Measurements from ENCODE around the gene CA5B. TPM values are rescaled to one million over a fixed set of nuclear protein-coding genes. Genes with fewer than 3 reads are reported as not detected.

The CA5B gene
- total RNA-seq, 2 experiments from 2014 or later: 14.1 to 14.4 TPM

GRCh38 chrX:15786915-15787314, 48.8 kb downstream of the CA5B start:
- Mint-ChIP-seq H3K9me3 (no peaks in the 10 kb centered on the region), H3K36me3 (ENCODE audit: low read depth) (no peaks in the 10 kb centered on the region), H3K27ac (no peak overlapping the region), H3K4me1 (ENCODE audit: low read depth) (peaks cover 3% of the 10 kb centered on the region), H3K27me3 (no peaks in the 10 kb centered on the region), H3K4me3 (no peak overlapping the region)
- ChIA-PET CTCF (no interaction called here), POLR2A (no interaction called here)
- intact Hi-C loops (cut with micrococcal nuclease): no loop called here
- DNase-seq (no peak), ATAC-seq (no peak)
- TF ChIP-seq, protein P1, sequence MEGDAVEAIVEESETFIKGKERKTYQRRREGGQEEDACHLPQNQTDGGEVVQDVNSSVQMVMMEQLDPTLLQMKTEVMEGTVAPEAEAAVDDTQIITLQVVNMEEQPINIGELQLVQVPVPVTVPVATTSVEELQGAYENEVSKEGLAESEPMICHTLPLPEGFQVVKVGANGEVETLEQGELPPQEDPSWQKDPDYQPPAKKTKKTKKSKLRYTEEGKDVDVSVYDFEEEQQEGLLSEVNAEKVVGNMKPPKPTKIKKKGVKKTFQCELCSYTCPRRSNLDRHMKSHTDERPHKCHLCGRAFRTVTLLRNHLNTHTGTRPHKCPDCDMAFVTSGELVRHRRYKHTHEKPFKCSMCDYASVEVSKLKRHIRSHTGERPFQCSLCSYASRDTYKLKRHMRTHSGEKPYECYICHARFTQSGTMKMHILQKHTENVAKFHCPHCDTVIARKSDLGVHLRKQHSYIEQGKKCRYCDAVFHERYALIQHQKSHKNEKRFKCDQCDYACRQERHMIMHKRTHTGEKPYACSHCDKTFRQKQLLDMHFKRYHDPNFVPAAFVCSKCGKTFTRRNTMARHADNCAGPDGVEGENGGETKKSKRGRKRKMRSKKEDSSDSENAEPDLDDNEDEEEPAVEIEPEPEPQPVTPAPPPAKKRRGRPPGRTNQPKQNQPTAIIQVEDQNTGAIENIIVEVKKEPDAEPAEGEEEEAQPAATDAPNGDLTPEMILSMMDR (IDR thresholded peaks at IDR 0.05): no peak

DNA sequence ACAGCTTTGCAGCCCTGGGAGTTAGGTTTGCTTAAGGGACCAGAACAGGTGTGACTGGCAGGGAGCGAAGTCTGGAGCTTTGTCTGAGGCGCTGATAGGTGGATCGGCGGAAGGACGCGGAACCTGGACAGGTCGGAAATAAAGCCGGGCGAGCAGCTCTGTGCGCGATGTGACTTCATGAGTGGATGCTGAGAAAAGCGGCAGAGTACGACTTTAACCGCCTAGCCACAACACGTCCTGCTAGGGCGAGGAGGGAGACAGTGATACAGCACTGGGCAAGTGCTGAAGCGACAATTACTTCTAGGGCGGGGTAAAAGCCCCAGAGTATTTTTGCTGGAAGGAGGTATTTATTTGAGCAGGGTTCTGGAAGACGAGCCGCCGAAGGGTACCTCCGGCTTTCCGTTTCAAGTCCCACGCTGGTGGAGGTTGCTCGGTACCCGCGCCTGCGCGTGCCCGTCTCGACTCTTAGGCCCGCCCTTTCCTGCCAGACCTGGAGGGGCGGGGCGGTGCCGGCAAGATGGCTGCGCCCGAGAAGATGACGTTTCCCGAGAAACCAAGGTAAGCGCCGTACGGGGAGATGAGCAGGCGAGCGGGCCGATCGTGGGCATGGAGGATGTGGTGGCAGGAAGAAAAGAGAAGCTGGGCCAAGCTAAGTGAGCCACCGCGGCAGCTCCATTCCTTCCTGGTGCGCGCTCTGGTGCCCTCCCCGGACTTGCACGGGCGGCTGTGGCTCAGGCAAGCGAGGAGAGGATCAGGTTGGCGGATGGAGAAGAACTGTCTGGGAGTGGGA, 52.1 kb downstream of the CA5B start, which contains the start of gene ZRSR2:
TSS of gene ZRSR2 (plus strand) at position 506 of the 790 bp plus-strand sequence. CDS start at position 518, 12 bp downstream.
- POLR2A ChIA-PET: interaction anchor here (0.6 to 2.5 kb wide), 5 partner anchors 8 to 413 kb away, joined by 3 to 7 read pairs (median 5); partner anchors contain the start of genes AP1S2 and CA5B
- TF ChIP-seq, protein P1 (IDR thresholded peaks at IDR 0.05): no peak
- Mint-ChIP-seq H3K9me3 (no peaks in the 10 kb centered on the region), H3K4me3 (no peak within 1 kb of the TSS), H3K27me3 (no peaks in the 10 kb centered on the region), H3K27ac (no peak within 1 kb of the TSS), H3K36me3 (ENCODE audit: low read depth) (peaks cover 7% of the 10 kb centered on the region), H3K4me1 (ENCODE audit: low read depth) (peaks cover 19% of the 10 kb centered on the region)
- ATAC-seq: peak; percentile 96
- DNase-seq: peak; percentile 91
- intact Hi-C loops (cut with micrococcal nuclease): no loop called here
- CTCF ChIA-PET: no interaction called here

DNA sequence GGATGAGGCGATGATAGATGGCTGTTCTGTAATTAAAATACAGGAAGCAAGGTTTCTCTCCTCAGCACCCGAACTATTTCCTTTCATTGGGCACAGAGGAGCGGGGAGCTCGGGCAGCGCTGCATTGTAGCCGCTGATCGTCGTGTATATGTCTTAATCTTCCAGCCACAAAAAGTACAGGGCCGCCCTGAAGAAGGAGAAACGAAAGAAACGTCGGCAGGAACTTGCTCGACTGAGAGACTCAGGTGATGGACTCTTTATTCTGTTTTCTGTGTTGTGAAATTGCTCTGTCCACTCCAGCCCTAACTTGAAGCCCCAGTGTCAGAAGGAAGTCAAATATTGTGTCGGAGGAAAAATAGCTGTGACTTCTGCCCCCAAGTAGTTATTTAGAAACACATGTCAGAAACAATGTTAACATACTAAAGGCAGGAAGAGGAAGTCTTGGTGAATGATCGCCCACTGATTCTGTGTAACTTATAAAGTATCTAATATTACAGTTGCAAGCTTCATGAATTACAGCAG, 52.8 kb downstream of the CA5B start:
- DNase-seq (no peak), ATAC-seq (no peak)
- intact Hi-C loops (cut with micrococcal nuclease): no loop called here
- POLR2A ChIA-PET: interaction anchor here (0.6 to 2.5 kb wide), 6 partner anchors 8 to 412 kb away, joined by 3 to 7 read pairs (median 4); partner anchors contain the start of genes AP1S2 and CA5B
- peaks cover 25% of the 10 kb centered on the region for H3K4me1 Mint-ChIP-seq (ENCODE audit: low read depth)
- no peak overlapping the region for H3K27ac Mint-ChIP-seq
- H3K4me3 Mint-ChIP-seq: no peak overlapping the region
- TF ChIP-seq, protein P1 (IDR thresholded peaks at IDR 0.05): no peak
- no peaks in the 10 kb centered on the region for H3K9me3 Mint-ChIP-seq
- peaks cover 10% of the 10 kb centered on the region for H3K36me3 Mint-ChIP-seq (ENCODE audit: low read depth)
- CTCF ChIA-PET: interaction anchor here (1.5 kb wide), 1 partner anchor 22 kb away, joined by 4 read pairs; no protein-coding TSS in a partner anchor
- H3K27me3 Mint-ChIP-seq: no peaks in the 10 kb centered on the region

- ATAC-seq: no peak
Observed at GRCh38 chrX:15797707-15798106, 59.6 kb downstream of the CA5B start.

More at GRCh38 chrX:15797707-15798106, 59.6 kb downstream of the CA5B start:
- POLR2A ChIA-PET: no interaction called here
- Mint-ChIP-seq H3K36me3 (ENCODE audit: low read depth) (peaks cover 27% of the 10 kb centered on the region), H3K27ac (no peak overlapping the region), H3K4me1 (ENCODE audit: low read depth) (peaks cover 41% of the 10 kb centered on the region), H3K4me3 (no peak overlapping the region), H3K27me3 (no peaks in the 10 kb centered on the region), H3K9me3 (no peaks in the 10 kb centered on the region)
- TF ChIP-seq, protein P1 (IDR thresholded peaks at IDR 0.05): no peak
- DNase-seq: no peak
- CTCF ChIA-PET: no interaction called here
- intact Hi-C loops (cut with micrococcal nuclease): no loop called here

Measured in activated CD8-positive, alpha-beta T cell treated with anti-CD3 and anti-CD28 coated beads for 36 hours (primary cell).